Activated CD4-positive, alpha-beta T cell treated with anti-CD3 and anti-CD28 coated beads for 48 hours (primary cell): ENCODE data around the gene C1orf56.
"Not testable (repeated sequence)": the region's sequence is repeated elsewhere in the genome, so short reads cannot be mapped to it uniquely, and the experiment has no call there.

Source experiments
- DNase-seq: peaks from one replicate; pipeline ENCODE4 v3.0.0-alpha.2; 2020

The C1orf56 gene

DNA sequence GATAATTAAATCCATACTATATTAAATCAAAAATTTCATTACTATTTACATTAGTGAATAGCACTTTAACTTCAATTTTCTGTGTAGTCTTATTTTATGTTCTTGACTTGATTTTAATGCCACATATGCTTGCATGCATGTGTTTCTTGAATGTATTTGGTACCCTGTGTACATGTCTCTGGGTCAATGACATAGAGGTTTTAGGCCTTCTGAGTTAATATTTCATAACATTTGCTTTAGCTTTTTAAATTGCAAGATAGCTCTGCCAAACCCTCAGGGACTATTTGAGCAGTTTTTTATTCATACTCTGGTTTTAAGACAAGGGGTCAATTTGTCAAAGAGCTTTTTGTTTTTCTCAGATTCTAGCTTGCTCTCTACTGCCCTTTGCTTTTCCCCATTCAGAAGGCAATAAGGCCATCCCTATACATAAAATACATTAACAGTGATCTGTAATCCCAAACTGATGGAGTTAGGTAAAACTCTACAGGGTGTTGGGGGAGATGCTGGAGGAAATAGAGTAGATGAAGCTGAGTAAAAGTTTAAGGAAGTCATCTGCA, 17.6 kb downstream of the C1orf56 start:
- no peak for DNase-seq

GRCh38 chr1:151067185-151067584, 19.6 kb downstream of the C1orf56 start:
- no peak for DNase-seq

GRCh38 chr1:151069103-151069486, 21.5 kb downstream of the C1orf56 start:
- DNase-seq, result no peak

GRCh38 chr1:151070474-151071276, 23.1 kb downstream of the C1orf56 start, which contains the start of gene GABPB2:
TSS of gene GABPB2 (plus strand) at chr1:151070761. CDS start at chr1:151088190, 17,429 bp downstream.
- peak; percentile 93 for DNase-seq

DNA sequence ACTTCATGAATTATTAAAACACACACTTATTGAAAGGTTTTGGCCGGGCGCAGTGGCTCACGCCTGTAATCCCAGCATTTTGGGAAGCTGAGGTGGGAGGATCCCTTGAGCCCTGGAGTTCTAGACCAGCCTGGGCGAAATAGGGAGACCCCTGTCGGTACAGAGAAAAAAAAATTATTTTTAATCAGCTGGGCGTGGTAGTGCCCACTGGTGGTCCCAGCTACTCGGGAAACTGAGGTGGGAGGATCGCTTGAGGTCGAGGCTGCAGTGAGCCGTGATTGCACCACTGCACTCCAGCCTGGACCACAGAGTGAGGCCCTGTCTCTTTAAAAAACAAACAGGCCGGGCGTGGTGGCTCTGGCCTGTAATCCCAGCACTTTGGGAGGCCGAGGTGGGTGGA, 24.7 kb downstream of the C1orf56 start:
- DNase-seq, result no peak

DNA sequence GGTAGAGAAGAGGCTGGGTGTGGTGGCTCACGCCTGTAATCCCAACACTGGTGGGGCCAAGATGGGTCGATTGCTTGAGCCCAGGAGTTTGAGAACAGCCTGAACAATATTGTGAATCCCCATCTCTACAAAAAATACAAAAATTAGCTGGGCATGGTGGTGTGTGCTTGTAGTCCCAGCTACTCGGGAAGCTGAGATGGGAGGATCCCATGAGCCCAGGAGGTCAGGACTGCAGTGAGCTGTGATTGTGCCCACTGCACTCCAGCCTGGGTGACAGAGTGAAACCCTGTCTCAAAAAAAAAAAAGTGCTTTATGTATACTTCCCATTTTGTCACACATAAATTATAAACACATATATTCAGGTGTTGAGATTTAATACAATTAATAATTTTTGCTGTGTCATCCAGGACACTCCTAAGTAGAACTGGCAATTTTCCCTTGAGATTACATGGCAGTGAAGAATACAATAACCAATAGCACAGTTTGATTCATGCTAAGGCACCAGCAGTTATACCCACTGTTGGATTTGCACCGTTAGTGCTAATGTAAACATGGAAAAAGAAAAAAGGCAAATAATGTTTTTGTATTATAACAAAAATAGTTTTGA, 38.5 kb downstream of the C1orf56 start:
- no peak for DNase-seq

- not testable (repeated sequence) for DNase-seq
These were observed 49.9 kb downstream of the C1orf56 start for GRCh38 chr1:151097426-151097825.

- DNase-seq, result no peak
These were observed 50.6 kb downstream of the C1orf56 start for GRCh38 chr1:151098126-151098525.
